Ishikawa (cell line): ENCODE measurements around the gene RFT1.

Source experiments
- CEBPB ChIP-seq: IDR thresholded peaks from 2 replicates; pipeline ENCODE4 v1.6.1; 2012
- CREB1 ChIP-seq: IDR thresholded peaks from 2 replicates; pipeline ENCODE4 v1.6.1; 2012; ENCODE audit warnings: low read depth
- EP300 ChIP-seq: IDR thresholded peaks from 2 replicates; pipeline ENCODE4 v1.6.1; 2012; ENCODE audit warnings: borderline replicate concordance
- FOXM1 ChIP-seq: IDR thresholded peaks from 2 replicates; pipeline ENCODE4 v1.6.1; 2012; ENCODE audit warnings: low read depth, borderline replicate concordance
- MAX ChIP-seq: IDR thresholded peaks from 2 replicates; pipeline ENCODE4 v1.6.1; 2012
- RAD21 ChIP-seq: IDR thresholded peaks from 2 replicates; pipeline ENCODE4 v1.6.1; 2012; ENCODE audit warnings: low read depth
- REST ChIP-seq: IDR thresholded peaks from 2 replicates; pipeline ENCODE4 v1.6.1; 2012; ENCODE audit warnings: low read depth, mild to moderate bottlenecking
- TAF1 ChIP-seq: IDR thresholded peaks from 2 replicates; pipeline ENCODE4 v1.6.1; 2012; ENCODE audit warnings: low read depth, mild to moderate bottlenecking
- TCF12 ChIP-seq: IDR thresholded peaks from 2 replicates; pipeline ENCODE4 v1.6.1; 2012; ENCODE audit warnings: low read depth
- TEAD4 ChIP-seq: IDR thresholded peaks from 2 replicates; pipeline ENCODE4 v1.6.1; 2012
- YY1 ChIP-seq: IDR thresholded peaks from 2 replicates; pipeline ENCODE4 v1.6.1; 2012; ENCODE audit warnings: low read depth
- ZBTB7A ChIP-seq: IDR thresholded peaks from 2 replicates; pipeline ENCODE4 v1.6.1; 2012; ENCODE audit warnings: low read depth

- TF ChIP-seq YY1: no peak
- TF ChIP-seq TAF1: no peak
- no peak for TF ChIP-seq TEAD4
- no peak for TF ChIP-seq CEBPB
- no peak for TF ChIP-seq EP300
- no peak for TF ChIP-seq RAD21
- TF ChIP-seq CREB1: no peak
- no peak for TF ChIP-seq TCF12
- TF ChIP-seq REST: no peak
- TF ChIP-seq MAX: no peak
- no peak for TF ChIP-seq ZBTB7A
- TF ChIP-seq FOXM1: no peak
These were observed 27.8 kb upstream of the RFT1 start for GRCh38 chr3:53157974-53158580.
